CD8-positive, alpha-beta memory T cell (primary cell): ENCODE data around the gene NCOA3. TPM values are rescaled to one million over a fixed set of nuclear protein-coding genes. Genes with fewer than 3 reads are reported as not detected.
"Not testable (repeated sequence)": the region's sequence is repeated elsewhere in the genome, so short reads cannot be mapped to it uniquely, and the experiment has no call there.

ENCODE experiments used
- CTCF ChIA-PET: fragments of 350-600 bp; sonication (Branson Sonifier 250); formaldehyde crosslinking; loops from one replicate; lab custom pipeline; 2021; ENCODE audit warnings: antibody characterized with exemption; lab: Charles Lee
- POLR2A ChIA-PET: fragments of 350-600 bp; sonication (Branson Sonifier 250); formaldehyde crosslinking; loops from one replicate; lab custom pipeline; 2021; ENCODE audit warnings: antibody characterized with exemption; lab: Charles Lee
- DNase-seq, 5 donors: peaks; one replicate each; pipeline versions ENCODE4 v3.0.0 to v3.0.0-alpha.2; 2020 to 2022; ENCODE audit warnings: mixed read lengths in 1 of 5
- H3K27ac ChIP-seq: one replicate; pipeline ENCODE4 v1.7.0; 2013; ENCODE audit warnings: low read depth, mild to moderate bottlenecking, low read length, moderate library complexity
- H3K27me3 ChIP-seq: 2 replicates; pipeline ENCODE4 v1.7.0; 2013; ENCODE audit warnings: low read length, mild to moderate bottlenecking; ENCODE audit not compliant: insufficient read depth, poor library complexity, severe bottlenecking
- H3K36me3 ChIP-seq: 2 replicates; pipeline ENCODE4 v1.7.0; 2013; ENCODE audit warnings: mild to moderate bottlenecking, low read length, moderate library complexity; ENCODE audit not compliant: insufficient read depth
- H3K4me1 ChIP-seq: 2 replicates; pipeline ENCODE4 v1.7.0; 2013; ENCODE audit warnings: mild to moderate bottlenecking, low read length, moderate library complexity; ENCODE audit not compliant: insufficient read depth
- H3K4me3 ChIP-seq: 2 replicates; pipeline ENCODE4 v1.7.0; 2013; ENCODE audit warnings: mild to moderate bottlenecking, low read length
- H3K9me3 ChIP-seq: 2 replicates; pipeline ENCODE4 v1.7.0; 2013; ENCODE audit warnings: mild to moderate bottlenecking, low read length
- H3K27ac Mint-ChIP-seq, 8 donors: one replicate each; pipeline ENCODE4 v1.8.0; 2020 to 2021; ENCODE audit warnings: mixed read lengths in 8 of 8, mild to moderate bottlenecking in 6 of 8, inconsistent platforms in 3 of 8, moderate library complexity in 3 of 8
- H3K27me3 Mint-ChIP-seq, 2 donors: one replicate each; pipeline ENCODE4 v1.8.0; 2020 to 2021; ENCODE audit warnings: mixed read lengths in 2 of 2, mild to moderate bottlenecking in 1 of 2, moderate library complexity in 1 of 2
- H3K36me3 Mint-ChIP-seq, 3 donors: one replicate each; pipeline ENCODE4 v1.8.0; 2020 to 2021; ENCODE audit warnings: mixed read lengths in 3 of 3, inconsistent platforms in 1 of 3, mild to moderate bottlenecking in 1 of 3
- H3K4me1 Mint-ChIP-seq, 3 donors: one replicate each; pipeline ENCODE4 v1.8.0; 2020 to 2021; ENCODE audit warnings: mixed read lengths in 3 of 3, inconsistent platforms in 1 of 3, mild to moderate bottlenecking in 1 of 3
- H3K4me3 Mint-ChIP-seq, 7 donors: one replicate each; pipeline ENCODE4 v1.8.0; 2020 to 2021; ENCODE audit warnings: mixed read lengths in 7 of 7, mild to moderate bottlenecking in 6 of 7, moderate library complexity in 4 of 7, inconsistent platforms in 2 of 7
- H3K9me3 Mint-ChIP-seq, 5 donors: one replicate each; pipeline ENCODE4 v1.8.0; 2020 to 2022; ENCODE audit warnings: mixed read lengths in 5 of 5, mild to moderate bottlenecking in 3 of 5, moderate library complexity in 2 of 5, inconsistent platforms in 1 of 5
- polyA plus RNA-seq: library from polyadenylated mRNA; unstranded; fragments of 300-500 nt; fragmentation: Illumina TruSeq; gene quantifications from one replicate; pipeline ENCODE4 v1.2.3, GENCODE V29; 2021
- total RNA-seq, 2 experiments: library from RNA; stranded (reverse); gene quantifications; one replicate each; pipeline ENCODE4 v1.2.3, GENCODE V29; 2021

NCOA3 gene
- total and polyA plus RNA-seq, 3 experiments from 2014 or later = 23.8 to 93.8 (median 92.4) TPM

- peaks cover 0 to 13% (median 0%) of the 10 kb centered on the region in 3 donors for H3K36me3 Mint-ChIP-seq
- no peak for DNase-seq
- no peaks in the 10 kb centered on the region for H3K9me3 Mint-ChIP-seq
- H3K4me3 ChIP-seq = no peak overlapping the region
- peak overlapping the region in 5 of 8 donors; percentile 27 to 70 (median 61) for H3K27ac Mint-ChIP-seq
- ChIA-PET CTCF (no interaction called here), POLR2A (no interaction called here)
- no peak overlapping the region for H3K4me3 Mint-ChIP-seq
- H3K4me1 ChIP-seq = peaks cover 34% of the 10 kb centered on the region
- H3K27ac ChIP-seq = no peak overlapping the region
- peaks cover 73 to 91% (median 90%) of the 10 kb centered on the region in 3 donors for H3K4me1 Mint-ChIP-seq
- no peaks in the 10 kb centered on the region for H3K36me3 ChIP-seq
- no peaks in the 10 kb centered on the region for H3K9me3 ChIP-seq
- no peaks in the 10 kb centered on the region for H3K27me3 ChIP-seq
- H3K27me3 Mint-ChIP-seq = no peaks in the 10 kb centered on the region
These were observed 75.6 kb downstream of the NCOA3 start for GRCh38 chr20:47577314-47577713.

- ChIA-PET CTCF (interaction anchor here (0.9 to 1.3 kb wide), 2 partner anchors 10 to 77 kb away, joined by 3 read pairs; partner anchors contain the start of gene NCOA3), POLR2A (no interaction called here)
- no peaks in the 10 kb centered on the region for H3K9me3 Mint-ChIP-seq
- H3K27me3 Mint-ChIP-seq = no peaks in the 10 kb centered on the region
- H3K27ac Mint-ChIP-seq = peak overlapping the region in 4 of 8 donors; percentile 17 to 63 (median 54)
- H3K4me3 ChIP-seq = no peak overlapping the region
- H3K9me3 ChIP-seq = no peaks in the 10 kb centered on the region
- H3K36me3 Mint-ChIP-seq = peaks cover 0 to 13% (median 1%) of the 10 kb centered on the region in 3 donors
- H3K4me1 ChIP-seq = peaks cover 28% of the 10 kb centered on the region
- no peak overlapping the region for H3K4me3 Mint-ChIP-seq
- H3K27me3 ChIP-seq = no peaks in the 10 kb centered on the region
- no peak overlapping the region for H3K27ac ChIP-seq
- H3K4me1 Mint-ChIP-seq = peaks cover 62 to 90% (median 87%) of the 10 kb centered on the region in 3 donors
- no peak for DNase-seq
- H3K36me3 ChIP-seq = no peaks in the 10 kb centered on the region
These were observed 76.9 kb downstream of the NCOA3 start for GRCh38 chr20:47578543-47578942.

- DNase-seq, H3K36me3 ChIP-seq, H3K4me3 Mint-ChIP-seq, CTCF ChIA-PET, H3K4me3 ChIP-seq, H3K9me3 ChIP-seq, H3K27me3 Mint-ChIP-seq, H3K27me3 ChIP-seq, H3K9me3 Mint-ChIP-seq, H3K27ac ChIP-seq, POLR2A ChIA-PET: not testable (repeated sequence)
- peaks cover 0 to 28% (median 5%) of the 10 kb centered on the region in 3 donors for H3K36me3 Mint-ChIP-seq
- peaks cover 19% of the 10 kb centered on the region for H3K4me1 ChIP-seq
- H3K4me1 Mint-ChIP-seq = peaks cover 49 to 71% (median 69%) of the 10 kb centered on the region in 3 donors
- H3K27ac Mint-ChIP-seq = peak overlapping the region in 2 of 8 donors; percentile 8
These were observed 79.0 kb downstream of the NCOA3 start for GRCh38 chr20:47580686-47581085.

GRCh38 chr20:47581090-47581489, 79.4 kb downstream of the NCOA3 start:
- H3K4me1 Mint-ChIP-seq = peaks cover 45 to 68% (median 65%) of the 10 kb centered on the region in 3 donors
- H3K4me3 Mint-ChIP-seq = no peak overlapping the region
- CTCF ChIA-PET = no interaction called here
- Histone ChIP-seq H3K4me1 (peaks cover 15% of the 10 kb centered on the region), H3K9me3 (no peaks in the 10 kb centered on the region), H3K27ac (no peak overlapping the region), H3K36me3 (no peaks in the 10 kb centered on the region), H3K27me3 (no peaks in the 10 kb centered on the region), H3K4me3 (no peak overlapping the region)
- no peaks in the 10 kb centered on the region for H3K9me3 Mint-ChIP-seq
- H3K36me3 Mint-ChIP-seq = peaks cover 0 to 29% (median 5%) of the 10 kb centered on the region in 3 donors
- POLR2A ChIA-PET = interaction anchor here (0.6 kb wide), 1 partner anchor 26 kb away, joined by 4 read pairs; no protein-coding TSS in a partner anchor
- H3K27me3 Mint-ChIP-seq = no peaks in the 10 kb centered on the region
- H3K27ac Mint-ChIP-seq = peak overlapping the region in 2 of 8 donors; percentile 11 to 24
- no peak for DNase-seq

DNA sequence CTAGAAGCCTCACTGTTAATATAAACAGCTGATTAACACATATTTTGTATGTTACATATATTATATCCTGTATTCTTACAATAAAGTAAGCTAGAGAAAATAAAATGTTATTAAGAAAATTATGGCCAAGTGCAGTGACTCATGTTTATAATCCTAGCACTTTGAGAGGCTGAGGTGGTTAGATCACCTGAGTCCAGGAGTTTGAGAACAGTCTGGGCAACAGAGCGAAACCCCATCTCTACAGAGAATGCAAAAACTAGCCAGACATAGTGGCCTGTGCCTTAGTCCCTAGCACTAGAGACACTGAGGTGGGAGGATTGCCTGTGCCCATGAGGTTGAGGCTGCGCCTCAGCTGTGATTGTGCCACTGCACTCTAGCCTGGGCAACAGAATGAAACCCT, 81.9 kb downstream of the NCOA3 start:
- H3K9me3 Mint-ChIP-seq = no peaks in the 10 kb centered on the region
- H3K27me3 Mint-ChIP-seq = no peaks in the 10 kb centered on the region
- H3K27ac ChIP-seq = no peak overlapping the region
- no peak for DNase-seq
- peaks cover 7% of the 10 kb centered on the region for H3K36me3 ChIP-seq
- ChIA-PET POLR2A (no interaction called here), CTCF (no interaction called here)
- H3K27me3 ChIP-seq = no peaks in the 10 kb centered on the region
- H3K4me1 ChIP-seq = no peaks in the 10 kb centered on the region
- H3K4me3 Mint-ChIP-seq = no peak overlapping the region
- peaks cover 36 to 63% (median 60%) of the 10 kb centered on the region in 3 donors for H3K4me1 Mint-ChIP-seq
- H3K9me3 ChIP-seq = no peaks in the 10 kb centered on the region
- no peak overlapping the region for H3K4me3 ChIP-seq
- H3K27ac Mint-ChIP-seq = peak overlapping the region in 2 of 8 donors; percentile 59 to 61
- peaks cover 0 to 44% (median 8%) of the 10 kb centered on the region in 3 donors for H3K36me3 Mint-ChIP-seq

DNA sequence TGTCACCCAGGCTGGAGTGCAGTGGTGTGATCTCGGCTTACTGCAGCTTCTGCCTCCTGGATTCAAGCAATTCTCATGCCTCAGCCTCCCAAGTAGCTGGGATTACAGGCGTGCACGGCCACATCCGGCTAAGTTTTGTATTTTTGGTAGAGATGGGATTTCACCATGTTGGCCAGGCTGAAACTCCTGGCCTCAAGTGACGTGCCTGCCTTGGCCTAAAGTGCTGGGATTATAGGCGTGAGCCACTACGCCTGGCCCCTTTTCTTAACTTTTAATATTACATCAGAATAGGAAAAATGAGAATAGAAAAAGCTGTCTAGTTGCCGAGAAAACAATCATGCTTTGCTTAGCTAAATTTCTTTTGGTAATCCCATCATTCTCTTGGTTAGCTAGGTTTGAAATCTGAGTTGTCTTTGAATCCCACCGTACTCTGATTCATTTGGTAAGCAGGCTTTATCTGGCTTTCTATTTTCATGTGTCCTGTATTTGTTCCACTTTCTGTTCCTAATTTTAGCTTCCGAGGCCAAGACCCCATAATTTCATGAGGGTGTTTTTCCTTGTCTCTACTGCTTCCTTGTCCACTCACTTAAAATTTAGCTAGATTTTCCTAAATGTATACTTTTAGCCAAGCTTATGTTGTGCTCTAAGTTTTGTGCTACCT, 83.5 kb downstream of the NCOA3 start:
- H3K4me3 Mint-ChIP-seq = no peak overlapping the region
- Histone ChIP-seq H3K36me3 (peaks cover 7% of the 10 kb centered on the region), H3K27ac (no peak overlapping the region), H3K4me3 (no peak overlapping the region), H3K27me3 (no peaks in the 10 kb centered on the region), H3K4me1 (no peaks in the 10 kb centered on the region), H3K9me3 (no peaks in the 10 kb centered on the region)
- no peak for DNase-seq
- ChIA-PET POLR2A (no interaction called here), CTCF (interaction anchor here (0.7 kb wide), 1 partner anchor 42 kb away, joined by 3 read pairs; no protein-coding TSS in a partner anchor)
- H3K27ac Mint-ChIP-seq = no peak overlapping the region
- H3K27me3 Mint-ChIP-seq = no peaks in the 10 kb centered on the region
- H3K9me3 Mint-ChIP-seq = no peaks in the 10 kb centered on the region
- peaks cover 0 to 48% (median 8%) of the 10 kb centered on the region in 3 donors for H3K36me3 Mint-ChIP-seq
- H3K4me1 Mint-ChIP-seq = peaks cover 24 to 48% (median 43%) of the 10 kb centered on the region in 3 donors

GRCh38 chr20:47586649-47587294, 85.1 kb downstream of the NCOA3 start:
- Histone ChIP-seq H3K27me3 (no peaks in the 10 kb centered on the region), H3K27ac (no peak overlapping the region), H3K4me1 (no peaks in the 10 kb centered on the region), H3K36me3 (peaks cover 7% of the 10 kb centered on the region), H3K9me3 (no peaks in the 10 kb centered on the region), H3K4me3 (no peak overlapping the region)
- Mint-ChIP-seq H3K27ac (peak overlapping the region in 5 of 8 donors; percentile 6 to 51 (median 12)), H3K27me3 (no peaks in the 10 kb centered on the region), H3K4me1 (peaks cover 23 to 44% (median 39%) of the 10 kb centered on the region in 3 donors), H3K4me3 (no peak overlapping the region), H3K9me3 (no peaks in the 10 kb centered on the region), H3K36me3 (peaks cover 0 to 53% (median 8%) of the 10 kb centered on the region in 3 donors)
- CTCF ChIA-PET = no interaction called here
- POLR2A ChIA-PET = no interaction called here
- DNase-seq = no peak

DNA sequence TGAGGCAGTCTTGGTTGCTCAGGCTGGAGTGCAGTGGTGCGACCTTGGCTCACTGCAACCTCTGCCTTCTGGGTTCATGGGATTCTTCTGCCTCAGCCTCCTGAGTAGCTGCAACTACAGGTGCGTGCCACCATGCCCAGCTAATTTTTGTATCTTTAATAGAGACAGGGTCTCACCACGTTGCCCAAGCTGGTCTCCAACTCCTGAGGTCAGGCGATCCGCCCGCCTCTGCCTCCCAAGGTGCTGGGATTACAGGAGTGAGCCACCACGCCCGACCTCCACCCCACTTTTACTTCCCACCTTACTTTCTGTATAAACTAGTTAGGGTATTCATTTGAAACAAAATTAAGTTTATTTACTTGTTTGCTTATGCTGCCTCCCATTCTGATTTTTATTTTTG, 86.5 kb downstream of the NCOA3 start:
- Histone ChIP-seq H3K27me3 (no peaks in the 10 kb centered on the region), H3K27ac (no peak overlapping the region), H3K9me3 (no peaks in the 10 kb centered on the region), H3K36me3 (peaks cover 7% of the 10 kb centered on the region), H3K4me1 (no peaks in the 10 kb centered on the region), H3K4me3 (no peak overlapping the region)
- H3K27ac Mint-ChIP-seq = peak overlapping the region in 1 of 8 donors; percentile 17
- H3K4me3 Mint-ChIP-seq = no peak overlapping the region
- H3K27me3 Mint-ChIP-seq = no peaks in the 10 kb centered on the region
- H3K9me3 Mint-ChIP-seq = no peaks in the 10 kb centered on the region
- CTCF ChIA-PET = no interaction called here
- DNase-seq = no peak
- H3K4me1 Mint-ChIP-seq = peaks cover 26 to 45% (median 44%) of the 10 kb centered on the region in 3 donors
- POLR2A ChIA-PET = no interaction called here
- H3K36me3 Mint-ChIP-seq = peaks cover 0 to 56% (median 7%) of the 10 kb centered on the region in 3 donors
